K562 (cell line): ENCODE measurements around the gene HLCS. TPM values are rescaled to one million over a fixed set of nuclear protein-coding genes. Genes with fewer than 3 reads are reported as not detected.

Experiments used
- ATAC-seq: fragments of 200-7000 bp; cut with Tn5 transposase; 3 replicates; pipeline ENCODE4 v1.9.1; 2020; ENCODE audit warnings: moderate library complexity
- BruUV-seq: library from RNA; stranded (reverse); fragments of 400-500 nt; replicated peaks from 2 replicates; lab custom pipeline; 2021; lab: Mats Ljungman, UMichigan
- CTCF ChIA-PET: fragments of 300-600 bp; formaldehyde crosslinking; extraction: SDS; loops from one replicate; lab custom pipeline; 2021; ENCODE audit warnings: low intra/inter-chr PET ratio; lab: Yijun Ruan, JAX
- POLR2A ChIA-PET: fragments of 300-600, 350-650 bp; sonication (Branson Sonifier 250); formaldehyde crosslinking; extraction: SDS; loops from one replicate; lab custom pipeline; 2021; ENCODE audit warnings: antibody characterized with exemption, inconsistent platforms; lab: Yijun Ruan, JAX
- DNase-seq, 4 experiments: peaks; one replicate each; pipeline versions ENCODE4 v3.0.0 to v3.0.0-alpha.2; 2011 to 2018; ENCODE audit warnings: low spot score in 3 of 4, mixed read lengths in 3 of 4; ENCODE audit errors: extremely low read depth in 1 of 4
- FAIRE-seq: peaks from 2 replicates; lab custom pipeline; 2011; peaks lifted over from hg19 to GRCh38; lab: Jason Lieb, UNC
- H2AFZ ChIP-seq: 2 replicates; pipeline ENCODE4 v1.6.0; 2011; ENCODE audit warnings: low read depth, low read length, control low read depth, inconsistent platforms
- H3K27ac ChIP-seq: fragments of 200-600 bp; 3 replicates; pipeline ENCODE4 v1.8.0; 2011; ENCODE audit warnings: low read depth, mild to moderate bottlenecking, control low read depth, inconsistent platforms, low read length, moderate library complexity, mixed read lengths; ENCODE audit errors: extremely low read depth
- H3K27me3 ChIP-seq, 2 experiments: fragments of 300-600 bp in 1 of 2; 2 replicates in 1 of 2; 3 replicates in 1 of 2; pipeline versions ENCODE4 v1.6.0 to v1.8.0; 2011; ENCODE audit warnings: inconsistent platforms in 2 of 2, low read length in 2 of 2, mild to moderate bottlenecking in 1 of 2, mixed read lengths in 1 of 2, moderate library complexity in 1 of 2; ENCODE audit not compliant: control insufficient read depth in 2 of 2, insufficient read depth in 2 of 2
- H3K36me3 ChIP-seq: fragments of 300-600 bp; 3 replicates; pipeline ENCODE4 v1.8.0; 2011; ENCODE audit warnings: mild to moderate bottlenecking, low read length, inconsistent platforms; ENCODE audit not compliant: control insufficient read depth, insufficient read depth
- H3K4me1 ChIP-seq, 2 experiments: fragments of 200-600 bp in 1 of 2; replicated peaks in 1 of 2; 2 replicates in 1 of 2; 3 replicates in 1 of 2; pipeline versions ENCODE4 v1.5.1 to v1.8.0; 2011; ENCODE audit warnings: inconsistent platforms in 2 of 2, low read length in 2 of 2, mild to moderate bottlenecking in 1 of 2, mixed read lengths in 1 of 2, moderate library complexity in 1 of 2; ENCODE audit not compliant: control insufficient read depth in 2 of 2, insufficient read depth in 2 of 2
- H3K4me2 ChIP-seq: 2 replicates; pipeline ENCODE4 v1.6.1; 2011; ENCODE audit warnings: low read length, control low read depth, inconsistent platforms, mixed read lengths; ENCODE audit not compliant: insufficient read depth
- H3K4me3 ChIP-seq: fragments of 200-600 bp; sonication (generic), shearing (Covaris generic); 2 replicates; pipeline ENCODE4 v1.5.1; 2016; ENCODE audit warnings: control low read depth, inconsistent platforms
- H3K79me2 ChIP-seq: fragments of 200-600 bp; 3 replicates; pipeline ENCODE4 v1.8.0; 2011; ENCODE audit warnings: low read length, inconsistent platforms; ENCODE audit not compliant: control insufficient read depth, insufficient read depth
- H3K9ac ChIP-seq, 2 experiments: 2 replicates each; pipeline versions ENCODE4 v1.6.0 to v1.6.1; 2011; ENCODE audit warnings: low read depth in 2 of 2, low read length in 2 of 2, control low read depth in 1 of 2, inconsistent platforms in 1 of 2, mild to moderate bottlenecking in 1 of 2, mixed read lengths in 1 of 2; ENCODE audit not compliant: insufficient read depth in 1 of 2
- H3K9me1 ChIP-seq: one replicate; pipeline ENCODE4 v1.6.0; 2011; ENCODE audit warnings: inconsistent platforms, mild to moderate bottlenecking, low read length, moderate library complexity; ENCODE audit not compliant: control insufficient read depth, insufficient read depth
- H3K9me3 ChIP-seq: replicated peaks from 2 replicates; pipeline ENCODE4 v1.5.1; 2011; ENCODE audit warnings: low read depth, low read length, inconsistent platforms; ENCODE audit not compliant: control insufficient read depth, insufficient read depth
- H4K20me1 ChIP-seq: replicated peaks from 2 replicates; pipeline ENCODE4 v1.6.1; 2011; ENCODE audit warnings: low read length, inconsistent platforms, mixed read lengths; ENCODE audit not compliant: control insufficient read depth, insufficient read depth
- ATF6 ChIP-seq: sonication (generic); formaldehyde crosslinking; IDR thresholded peaks from 2 replicates; pipeline ENCODE4 v1.4.0; 2020; ENCODE audit warnings: mild to moderate bottlenecking, missing genetic modification reagents
- HMGN3 ChIP-seq: IDR thresholded peaks from 2 replicates; pipeline ENCODE4 v1.6.1; 2011; ENCODE audit warnings: borderline replicate concordance, low read depth, mild to moderate bottlenecking, mixed read lengths, low read length; ENCODE audit not compliant: insufficient read length; ENCODE audit errors: extremely low read depth
- HNRNPL ChIP-seq: fragments of 200-400 bp; formaldehyde crosslinking; IDR thresholded peaks from 2 replicates; pipeline ENCODE4 v1.6.1; 2017; ENCODE audit warnings: low read depth, mild to moderate bottlenecking, low read length
- U2AF2 ChIP-seq: fragments of 200-400 bp; formaldehyde crosslinking; optimal IDR thresholded peaks from 2 replicates; pipeline ENCODE3; 2017; ENCODE audit warnings: low read depth, mild to moderate bottlenecking, low read length
- ZBTB33 ChIP-seq: sonication (generic); formaldehyde crosslinking; IDR thresholded peaks from 2 replicates; pipeline ENCODE4 v1.8.1; 2023; ENCODE audit warnings: mild to moderate bottlenecking, missing genetic modification reagents
- WGBS: fragments of 100-300 bp; shearing (Covaris generic); methylation state at CpG from one replicate; pipeline ENCODE4 v1.1.6; 2016; ENCODE audit warnings: low coverage, mixed read lengths; ENCODE audit not compliant: insufficient coverage; ENCODE audit errors: missing lambda C conversion rate; 5-methylcytosine and 5-hydroxymethylcytosine counted together
- in situ Hi-C: fragments of 300-500 bp; cut with MboI; formaldehyde crosslinking; loops from 4 replicates; pipeline ENCODE4 v1.15.0; 2018; ENCODE audit warnings: inconsistent platforms, mixed read lengths
- intact Hi-C: fragments of 100-400 bp; cut with micrococcal nuclease; formaldehyde crosslinking; loops from 2 replicates; pipeline ENCODE4 v1.14.2; 2022
- polyA plus RNA-seq, 8 experiments: library from polyadenylated mRNA; depleted of rRNA in 4 of 8; stranded (reverse) in 5 of 8; unstranded in 3 of 8; fragments of >200 nt; fragmentation: Nextera tagmentation in 2 of 8; fragmentation: Illumina TruSeq in 1 of 8; extraction: Ambion mirVana in 2 of 8; extraction: Trizol in 1 of 8; gene quantifications; 2 replicates each; pipeline versions ENCODE4 v1.2.1 to v1.2.3, GENCODE V29; 2011 to 2014; ENCODE audit warnings: inconsistent platforms in 1 of 8, missing spikeins in 1 of 8
- total RNA-seq, 7 experiments: library from RNA; depleted of rRNA in 6 of 7; stranded (reverse); fragments of >200 nt in 6 of 7; fragmentation: Illumina TruSeq in 2 of 7; extraction: Trizol in 2 of 7; gene quantifications; 2 replicates each; pipeline versions ENCODE4 v1.2.1 to v1.2.3, GENCODE V29; 2011 to 2021; ENCODE audit warnings: low replicate concordance in 1 of 7
- TF ChIP-seq, protein P1 (sequence below): fragments of 250-450 bp; sonication (Bioruptor Pico); IDR thresholded peaks from 2 replicates; pipeline ENCODE4 v1.6.1; 2021; ENCODE audit warnings: mild to moderate bottlenecking
- TF ChIP-seq, protein P2 (sequence below): sonication (generic); formaldehyde crosslinking; IDR thresholded peaks from 2 replicates; pipeline ENCODE4 v1.8.0; 2022; ENCODE audit warnings: mild to moderate bottlenecking, missing genetic modification reagents, borderline replicate concordance

Gene HLCS
- total and polyA plus RNA-seq, 9 of the 15 experiments (the other 6 are each of a cell fraction or from before 2014, with no cell fraction given): 3.0 to 21.5 (median 17.1) TPM

DNA sequence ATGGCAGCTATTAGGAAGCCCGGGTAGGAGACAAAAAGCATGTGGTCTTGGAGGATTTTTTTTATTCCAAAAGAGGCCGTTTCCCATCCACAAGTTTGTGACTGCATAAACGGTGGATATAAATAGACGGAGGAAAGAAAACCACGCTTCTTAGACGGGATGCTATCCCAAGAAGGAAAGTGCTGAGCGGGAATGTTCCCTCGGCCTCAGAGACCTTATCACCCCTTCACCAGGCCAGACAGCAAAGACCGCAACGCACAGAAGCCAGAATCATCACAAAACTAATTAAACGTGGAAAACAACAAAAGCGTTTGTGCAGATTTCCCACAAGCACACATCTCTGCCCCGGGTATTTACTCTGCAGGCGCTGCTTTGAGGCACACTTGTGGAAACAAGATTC is 43.2 kb downstream of the HLCS start (continued):
- TF ChIP-seq U2AF2: no peak
- TF ChIP-seq HNRNPL: no peak

GRCh38 chr21:36922861-36923260 is 43.6 kb downstream of the HLCS start:
- no peaks in the 10 kb centered on the region for H3K9me3 ChIP-seq
- TF ChIP-seq, protein P1, sequence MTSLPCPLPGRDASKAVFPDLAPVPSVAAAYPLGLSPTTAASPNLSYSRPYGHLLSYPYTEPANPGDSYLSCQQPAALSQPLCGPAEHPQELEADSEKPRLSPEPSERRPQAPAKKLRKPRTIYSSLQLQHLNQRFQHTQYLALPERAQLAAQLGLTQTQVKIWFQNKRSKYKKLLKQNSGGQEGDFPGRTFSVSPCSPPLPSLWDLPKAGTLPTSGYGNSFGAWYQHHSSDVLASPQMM (CRISPR knock-in tag): no peak
- TF ChIP-seq ATF6 (CRISPR knock-in tag) (no peak), HMGN3 (no peak), ZBTB33 (CRISPR knock-in tag) (peak; percentile 14; the same call in 1 of the 2 replicates)
- TF ChIP-seq, protein P2, sequence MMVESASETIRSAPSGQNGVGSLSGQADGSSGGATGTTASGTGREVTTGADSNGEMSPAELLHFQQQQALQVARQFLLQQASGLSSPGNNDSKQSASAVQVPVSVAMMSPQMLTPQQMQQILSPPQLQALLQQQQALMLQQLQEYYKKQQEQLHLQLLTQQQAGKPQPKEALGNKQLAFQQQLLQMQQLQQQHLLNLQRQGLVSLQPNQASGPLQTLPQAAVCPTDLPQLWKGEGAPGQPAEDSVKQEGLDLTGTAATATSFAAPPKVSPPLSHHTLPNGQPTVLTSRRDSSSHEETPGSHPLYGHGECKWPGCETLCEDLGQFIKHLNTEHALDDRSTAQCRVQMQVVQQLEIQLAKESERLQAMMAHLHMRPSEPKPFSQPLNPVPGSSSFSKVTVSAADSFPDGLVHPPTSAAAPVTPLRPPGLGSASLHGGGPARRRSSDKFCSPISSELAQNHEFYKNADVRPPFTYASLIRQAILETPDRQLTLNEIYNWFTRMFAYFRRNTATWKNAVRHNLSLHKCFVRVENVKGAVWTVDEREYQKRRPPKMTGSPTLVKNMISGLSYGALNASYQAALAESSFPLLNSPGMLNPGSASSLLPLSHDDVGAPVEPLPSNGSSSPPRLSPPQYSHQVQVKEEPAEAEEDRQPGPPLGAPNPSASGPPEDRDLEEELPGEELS (CRISPR knock-in tag): no peak
- H4K20me1 ChIP-seq: peaks cover 3% of the 10 kb centered on the region; the same call in 1 of the 2 replicates
- no peaks in the 10 kb centered on the region for H3K79me2 ChIP-seq
- intact Hi-C loops (no loop called here), in situ Hi-C loops (loop anchor here (10.0 kb wide), 2 partner anchors 178 to 778 kb away; no protein-coding TSS in a partner anchor)
- no peak overlapping the region for H3K27ac ChIP-seq
- no peak overlapping the region for H2AFZ ChIP-seq
- ATAC-seq (no peak), DNase-seq (no peak), FAIRE-seq (no peak)
- no peak overlapping the region for H3K4me2 ChIP-seq
- POLR2A ChIA-PET: interaction anchor here (0.6 to 1.2 kb wide), 2 partner anchors 43 to 354 kb away, joined by 3 to 4 read pairs; no protein-coding TSS in a partner anchor
- H3K36me3 ChIP-seq: peaks cover 7% of the 10 kb centered on the region; the same call in 2 of the 3 replicates
- peaks cover 0 to 4% of the 10 kb centered on the region in 2 experiments; a peak in 1 of 5 replicates for H3K4me1 ChIP-seq
- H3K9ac ChIP-seq: no peak overlapping the region
- H3K27me3 ChIP-seq: no peaks in the 10 kb centered on the region
- H3K9me1 ChIP-seq: no peaks in the 10 kb centered on the region
- no TSS peak for BruUV-seq
- H3K4me3 ChIP-seq: no peak overlapping the region
- 79% methylated on average over 18 of the region's 18 CpGs for WGBS
- CTCF ChIA-PET: no interaction called here
